ENCODE data around the gene ZIC2. TPM values are rescaled to one million over a fixed set of nuclear protein-coding genes. Genes with fewer than 3 reads are reported as not detected.

ZIC2 gene
- total and polyA plus RNA-seq, 2 experiments from 2014 or later: 0.10 to 0.15 TPM

DNA sequence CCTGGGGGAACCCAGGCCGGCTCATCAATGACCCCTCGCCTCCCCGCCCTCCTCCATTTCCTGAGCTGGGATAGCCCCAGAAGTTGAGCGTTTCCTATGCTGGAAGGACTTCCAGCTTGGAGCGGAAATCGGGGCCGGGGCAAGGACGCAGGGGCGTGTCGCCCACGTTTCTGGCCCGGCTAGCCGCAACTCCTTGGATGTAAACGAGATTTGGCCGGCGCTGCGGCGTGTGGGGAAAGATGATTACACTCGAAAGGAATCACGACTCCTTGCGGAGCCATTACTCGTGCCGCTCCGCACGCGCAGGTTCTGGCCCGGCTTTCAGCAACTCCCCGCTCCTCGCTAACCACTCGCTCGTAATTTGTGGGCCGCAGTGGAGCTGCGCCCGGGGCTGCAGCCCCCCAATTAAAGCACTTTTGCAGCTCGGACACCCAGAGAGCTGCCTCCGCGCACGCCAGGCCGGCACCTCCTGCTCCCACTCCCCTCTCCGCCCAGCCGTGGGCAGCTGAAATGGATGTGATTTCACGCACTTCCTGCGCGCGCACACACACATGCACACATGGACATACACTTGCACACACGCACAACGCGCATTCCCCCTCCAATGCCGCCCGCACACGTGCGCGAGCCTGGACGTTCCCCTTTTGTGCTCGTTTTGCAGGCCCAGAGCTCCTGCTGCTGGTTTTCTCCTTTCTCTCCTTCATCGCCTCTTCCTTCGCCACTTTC is 25.7 kb upstream of the ZIC2 start:
- Histone ChIP-seq H3K9me3 (ENCODE audit: low read depth) (no peaks in the 10 kb centered on the region), H3K4me3 (no peak overlapping the region), H3K9me2 (replicated peaks; ENCODE audit: insufficient read depth) (no peaks in the 10 kb centered on the region), H3K36me3 (replicated peaks; ENCODE audit: insufficient read depth, low read depth) (no peaks in the 10 kb centered on the region), H3K27me3 (peaks cover 96% of the 10 kb centered on the region), H3K79me2 (no peaks in the 10 kb centered on the region), H4K20me1 (ENCODE audit: insufficient read depth, poor library complexity, severe bottlenecking) (no peaks in the 10 kb centered on the region), H3K27ac (no peak overlapping the region), H2AFZ (peak overlapping the region; percentile 40), H3K4me1 (ENCODE audit: insufficient read depth) (peaks cover 27% of the 10 kb centered on the region), H3K4me2 (peak overlapping the region; percentile 91)
- no peak for DNase-seq (ENCODE audit: low spot score)
- no peak for TF ChIP-seq CTCF (IDR thresholded peaks at IDR 0.05; ENCODE audit: poor library complexity)
- TF ChIP-seq EZH2 (IDR thresholded peaks at IDR 0.05; ENCODE audit: borderline replicate concordance): peak; percentile 10
- 7% methylated on average over 56 of the region's 57 CpGs for WGBS (ENCODE audit: low lambda C conversion rate, missing lambda C conversion rate)

- Histone ChIP-seq H3K9me3 (ENCODE audit: low read depth) (no peaks in the 10 kb centered on the region), H3K36me3 (replicated peaks; ENCODE audit: insufficient read depth, low read depth) (no peaks in the 10 kb centered on the region), H3K4me3 (no peak overlapping the region), H3K9me2 (replicated peaks; ENCODE audit: insufficient read depth) (no peaks in the 10 kb centered on the region), H3K4me1 (ENCODE audit: insufficient read depth) (peaks cover 27% of the 10 kb centered on the region), H3K27me3 (peaks cover 98% of the 10 kb centered on the region), H3K4me2 (peak overlapping the region; percentile 91), H3K27ac (no peak overlapping the region), H2AFZ (peak overlapping the region; percentile 40), H4K20me1 (ENCODE audit: insufficient read depth, poor library complexity, severe bottlenecking) (no peaks in the 10 kb centered on the region), H3K79me2 (no peaks in the 10 kb centered on the region)
- 4% methylated on average over 55 of the region's 68 CpGs for WGBS (ENCODE audit: low lambda C conversion rate, missing lambda C conversion rate)
- no peak for DNase-seq (ENCODE audit: low spot score)
- peak; percentile 75 for TF ChIP-seq EZH2phosphoT487 (IDR thresholded peaks at IDR 0.05; ENCODE audit: low read depth, severe bottlenecking, unreplicated experiment)
- TF ChIP-seq EZH2 (IDR thresholded peaks at IDR 0.05; ENCODE audit: borderline replicate concordance): peak; percentile 94
- TF ChIP-seq CTCF (IDR thresholded peaks at IDR 0.05; ENCODE audit: poor library complexity): no peak
These were observed 24.9 kb upstream of the ZIC2 start for GRCh38 chr13:99956473-99957349.

- H3K27me3 ChIP-seq: peaks cover 98% of the 10 kb centered on the region
- TF ChIP-seq EZH2 (IDR thresholded peaks at IDR 0.05; ENCODE audit: borderline replicate concordance) (peak; percentile 94), CTCF (IDR thresholded peaks at IDR 0.05; ENCODE audit: poor library complexity) (no peak), EZH2phosphoT487 (IDR thresholded peaks at IDR 0.05; ENCODE audit: low read depth, severe bottlenecking, unreplicated experiment) (no peak)
- no peaks in the 10 kb centered on the region for H3K9me2 ChIP-seq (replicated peaks; ENCODE audit: insufficient read depth)
- H4K20me1 ChIP-seq (ENCODE audit: insufficient read depth, poor library complexity, severe bottlenecking): no peaks in the 10 kb centered on the region
- no peak overlapping the region for H3K4me3 ChIP-seq
- peak overlapping the region; percentile 72 for H3K4me2 ChIP-seq
- WGBS (ENCODE audit: low lambda C conversion rate, missing lambda C conversion rate): 3% methylated on average over 35 of the region's 35 CpGs
- no peak overlapping the region for H3K27ac ChIP-seq
- H3K9me3 ChIP-seq (ENCODE audit: low read depth): no peaks in the 10 kb centered on the region
- no peaks in the 10 kb centered on the region for H3K36me3 ChIP-seq (replicated peaks; ENCODE audit: insufficient read depth, low read depth)
- no peak overlapping the region for H2AFZ ChIP-seq
- H3K4me1 ChIP-seq (ENCODE audit: insufficient read depth): peaks cover 27% of the 10 kb centered on the region
- no peak for DNase-seq (ENCODE audit: low spot score)
- H3K79me2 ChIP-seq: no peaks in the 10 kb centered on the region
These were observed 23.0 kb upstream of the ZIC2 start for GRCh38 chr13:99958406-99959126.

Measured in hepatocyte (in vitro differentiated cells).